Femur (tissue), 1 donor: ENCODE results near the gene SMG6.

Source experiments
- DNase-seq: peaks from one replicate; pipeline ENCODE4 v3.0.0-alpha.2; 2017

Gene SMG6

GRCh38 chr17:2137342-2138098 is 166.1 kb downstream of the SMG6 start:
- DNase-seq = no peak

DNA sequence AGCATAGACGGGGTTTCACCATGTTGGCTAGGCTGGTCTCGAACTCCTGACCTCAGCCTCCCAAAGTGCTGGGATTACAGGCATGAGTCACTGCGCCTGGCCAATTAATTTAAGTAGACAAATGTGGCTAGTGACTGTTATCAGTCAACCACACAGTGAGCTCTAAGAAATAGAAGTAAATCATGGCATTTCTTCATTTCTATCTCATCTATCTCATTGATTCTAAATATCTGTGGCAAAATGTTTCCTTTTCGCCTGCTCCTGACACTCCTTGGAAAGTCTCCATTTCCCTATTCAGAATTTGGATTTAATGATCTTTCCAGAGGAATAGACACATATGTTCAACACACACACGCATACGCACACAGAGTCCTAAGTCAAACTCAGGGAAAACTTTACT is 167.3 kb downstream of the SMG6 start:
- no peak for DNase-seq

- no peak for DNase-seq
These were observed 175.6 kb downstream of the SMG6 start for GRCh38 chr17:2128011-2128410.

GRCh38 chr17:2125013-2125535 is 178.5 kb downstream of the SMG6 start:
- DNase-seq = no peak

DNA sequence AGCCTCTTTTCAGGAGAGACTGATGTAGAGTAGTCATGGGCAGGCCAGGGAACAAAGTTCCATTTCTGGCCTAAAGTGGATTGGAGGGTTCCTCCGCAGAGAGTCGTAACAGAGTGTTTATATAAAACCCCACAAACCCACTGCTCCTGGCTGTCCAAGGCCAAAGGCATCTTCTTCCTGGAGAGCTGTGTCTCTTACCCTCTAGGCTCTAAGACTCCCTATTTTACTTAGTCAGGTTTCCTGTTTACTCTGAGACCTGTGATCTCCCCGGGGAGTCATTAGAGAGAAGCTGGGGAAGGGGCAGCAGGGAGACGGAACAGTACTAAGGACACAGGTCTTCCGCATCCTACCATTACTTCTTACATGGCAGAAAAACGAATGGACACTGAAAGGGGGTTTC is 179.2 kb downstream of the SMG6 start:
- no peak for DNase-seq

GRCh38 chr17:2123375-2124251 is 180.0 kb downstream of the SMG6 start:
- peak; percentile 44 for DNase-seq

DNA sequence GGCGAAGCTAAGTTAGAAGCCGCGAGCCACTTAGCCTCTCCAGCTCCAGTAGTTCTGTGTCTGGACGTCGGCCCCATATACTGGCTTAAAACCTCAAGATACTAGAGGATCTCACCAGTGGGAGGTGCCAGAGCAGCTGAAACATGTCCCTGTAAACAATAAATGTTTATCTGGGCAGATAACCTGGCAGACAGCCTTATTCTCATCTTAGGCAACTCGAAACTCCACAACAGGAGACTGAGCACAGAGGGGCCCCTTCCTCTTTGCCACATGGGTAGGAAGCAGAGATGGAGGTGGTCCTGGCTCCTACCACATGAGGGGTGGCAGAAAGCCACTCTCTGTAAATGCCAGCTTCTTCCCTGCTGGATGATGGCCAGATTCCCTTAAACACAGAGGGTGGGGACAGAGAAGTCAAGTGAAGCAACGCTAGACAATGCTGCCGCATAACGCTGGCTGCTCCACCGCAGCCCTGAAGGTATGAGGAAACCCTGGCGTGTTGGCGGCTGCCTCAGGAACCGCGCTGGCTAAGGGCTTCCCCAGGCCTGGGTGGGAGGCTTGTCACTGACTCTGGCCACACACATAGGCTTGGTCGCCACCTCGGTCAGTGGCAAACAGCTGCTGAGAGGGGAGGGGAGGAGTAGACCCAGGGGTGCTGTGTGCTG is 180.8 kb downstream of the SMG6 start:
- DNase-seq = peak; percentile 66

DNA sequence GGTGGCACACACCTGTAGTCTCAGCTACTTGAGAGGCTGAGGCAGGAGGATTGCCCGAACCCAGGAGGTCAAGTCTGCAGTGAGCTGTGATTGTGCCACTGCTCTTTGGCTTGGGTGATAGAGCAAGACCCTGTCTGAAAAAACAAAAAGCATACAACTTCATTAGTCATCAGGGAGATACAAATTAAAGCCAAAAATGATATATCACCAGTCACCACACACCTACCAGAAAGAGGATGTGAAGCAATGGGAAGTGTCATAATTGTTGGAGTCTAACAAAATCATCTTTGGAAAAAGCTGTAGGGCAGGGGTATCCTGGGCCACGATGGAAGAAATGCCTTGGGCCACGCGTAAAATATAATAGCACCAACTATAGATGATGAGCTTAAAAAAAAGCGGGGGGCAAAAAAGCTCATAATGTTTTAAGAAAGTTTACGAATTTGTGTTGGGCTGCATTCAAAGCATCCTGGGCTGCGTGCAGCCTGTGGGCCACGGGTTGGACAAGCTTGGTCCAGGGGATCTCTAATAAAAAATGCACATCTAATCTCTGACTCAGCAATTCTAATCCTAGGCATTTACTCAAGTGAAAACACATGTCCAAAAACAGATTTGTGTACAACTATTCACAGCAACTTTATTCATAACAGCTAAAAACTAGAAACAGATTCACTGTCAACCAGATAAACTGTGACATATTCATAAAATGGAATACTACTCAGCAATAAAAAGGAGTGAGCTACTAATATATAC is 182.8 kb downstream of the SMG6 start:
- no peak for DNase-seq

GRCh38 chr17:2113279-2113622 is 190.3 kb downstream of the SMG6 start:
- DNase-seq = no peak

GRCh38 chr17:2111691-2112090 is 191.9 kb downstream of the SMG6 start:
- no peak for DNase-seq

- DNase-seq = no peak
These were observed 193.1 kb downstream of the SMG6 start for GRCh38 chr17:2110436-2110835.

GRCh38 chr17:2108170-2108569 is 195.4 kb downstream of the SMG6 start:
- no peak for DNase-seq

DNA sequence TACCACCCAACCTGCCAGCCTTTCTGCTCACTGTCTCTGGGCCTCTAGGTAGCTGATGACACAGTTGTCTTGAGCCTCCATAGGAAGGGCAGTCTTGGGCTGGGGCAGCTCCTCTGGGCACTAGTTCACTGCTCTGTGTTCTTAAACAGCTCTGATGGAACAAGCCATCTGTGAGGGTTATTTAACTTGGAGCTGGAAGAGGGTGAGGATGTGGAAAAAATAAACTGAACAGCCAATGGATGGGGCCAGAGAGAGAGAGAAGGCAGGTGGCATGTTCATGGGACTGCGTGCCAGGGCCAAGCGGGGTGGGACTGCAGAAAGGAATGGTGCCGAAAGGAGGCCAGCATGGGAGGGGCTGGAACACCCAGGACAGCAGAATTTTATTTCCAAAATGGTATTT is 196.1 kb downstream of the SMG6 start:
- peak; percentile 77 for DNase-seq

DNA sequence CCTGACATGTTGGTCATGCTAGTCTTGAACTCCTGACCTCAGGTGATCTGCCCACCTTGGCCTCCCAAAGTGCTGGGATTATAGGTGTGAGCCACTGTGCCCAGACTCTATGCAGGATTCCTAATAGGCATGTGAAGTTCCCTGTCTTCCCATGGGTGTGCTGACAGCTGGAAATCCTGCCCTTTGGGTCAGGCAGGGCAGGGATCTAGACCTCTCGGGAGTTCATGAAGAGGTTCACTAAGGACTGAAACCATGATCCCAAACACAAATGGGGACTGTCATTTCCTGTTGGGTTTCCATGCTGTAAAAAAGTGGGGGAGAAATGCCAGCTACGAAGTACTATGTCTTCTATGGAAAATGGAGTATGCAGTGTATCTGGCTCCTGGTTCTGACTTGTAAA is 196.5 kb downstream of the SMG6 start:
- DNase-seq = no peak

DNA sequence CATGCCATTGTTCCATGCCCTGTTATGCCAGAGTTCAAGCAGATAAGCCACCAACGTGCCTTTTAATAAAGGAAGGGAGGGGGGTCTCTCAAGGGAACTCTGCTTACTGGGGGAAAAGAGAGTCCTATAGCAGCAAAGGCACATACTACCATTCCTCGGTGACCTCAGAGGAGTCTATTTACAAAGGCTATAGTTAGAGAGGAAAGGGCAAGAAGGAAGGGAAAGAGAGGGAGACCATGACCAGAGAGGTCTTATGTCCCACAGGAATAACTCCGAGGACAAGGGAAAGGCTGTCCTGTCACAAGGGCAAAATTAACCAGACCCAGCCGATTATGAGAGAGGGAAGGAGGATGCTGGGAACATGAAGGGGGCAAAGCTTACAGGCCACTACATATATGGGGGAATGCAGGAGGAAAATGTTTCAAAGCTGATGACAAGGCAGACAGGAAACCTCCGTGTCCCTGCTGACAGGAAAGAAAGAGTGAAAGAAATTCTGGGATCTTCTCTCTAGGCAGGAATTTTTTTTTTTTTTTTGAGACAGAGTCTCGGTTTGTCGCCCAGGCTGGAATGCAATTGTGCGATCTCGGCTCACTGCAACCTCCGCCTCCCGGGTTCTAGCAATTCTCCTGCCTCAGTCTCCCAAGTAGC is 197.2 kb downstream of the SMG6 start:
- no peak for DNase-seq

DNA sequence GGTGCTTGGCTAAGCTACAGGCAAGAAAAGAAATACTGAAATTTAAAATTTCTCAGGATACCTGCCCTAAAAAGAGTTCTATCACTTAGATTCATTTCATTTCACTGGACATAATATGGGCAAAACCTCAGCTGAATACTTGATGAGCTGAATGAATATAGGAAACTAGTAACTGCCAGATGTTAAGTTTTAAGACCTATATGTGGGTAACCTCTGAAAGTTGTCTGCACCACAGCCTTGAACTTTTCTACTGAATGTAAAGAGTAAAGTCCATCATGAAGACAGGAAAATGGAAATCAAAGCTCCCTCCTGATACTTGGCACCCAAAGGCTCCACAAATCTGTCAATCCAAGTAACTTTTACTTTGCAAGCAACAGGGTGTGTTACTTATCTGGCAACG is 197.9 kb downstream of the SMG6 start:
- DNase-seq = no peak

GRCh38 chr17:2102931-2103809 is 200.4 kb downstream of the SMG6 start:
- peak; percentile 81 for DNase-seq

- no peak for DNase-seq
These were observed 201.9 kb downstream of the SMG6 start for GRCh38 chr17:2101448-2102257.

- DNase-seq = no peak
These were observed 208.1 kb downstream of the SMG6 start for GRCh38 chr17:2095536-2095910.

DNA sequence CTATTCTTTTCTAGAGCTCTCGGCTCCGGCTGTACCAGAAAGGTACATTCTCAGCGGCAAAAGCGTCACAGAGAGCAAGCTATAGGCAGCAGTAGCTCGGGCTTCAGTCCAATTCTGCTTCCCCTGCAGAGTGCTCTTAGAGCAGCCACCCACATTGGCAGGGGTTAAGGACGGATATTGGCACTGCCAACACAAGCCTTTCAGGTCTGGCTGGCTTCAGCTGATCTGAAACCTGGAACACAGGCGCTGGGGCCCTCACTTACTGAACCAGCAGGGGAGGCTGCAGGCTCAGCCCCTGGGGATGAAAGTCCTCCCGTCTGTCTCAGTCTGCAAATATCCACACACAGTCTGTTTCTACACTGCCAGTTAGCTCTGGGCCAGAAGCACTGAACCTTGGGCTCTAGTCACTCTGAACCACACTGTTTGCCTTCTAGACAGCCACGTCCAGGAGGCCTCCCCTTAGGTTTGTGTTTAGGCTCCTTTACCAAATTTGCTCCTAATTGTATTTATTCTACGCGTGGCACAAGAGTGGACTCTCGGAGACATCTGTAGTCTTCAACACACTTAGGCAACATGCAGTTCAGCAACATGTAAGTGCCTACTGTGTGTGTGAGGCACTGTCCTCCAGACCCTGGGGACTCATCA is 208.6 kb downstream of the SMG6 start:
- peak; percentile 71 for DNase-seq
